ENCODE data around the gene DPP6.
"Not testable (repeated sequence)": the region's sequence is repeated elsewhere in the genome, so short reads cannot be mapped to it uniquely, and the experiment has no call there.

DPP6 gene

DNA sequence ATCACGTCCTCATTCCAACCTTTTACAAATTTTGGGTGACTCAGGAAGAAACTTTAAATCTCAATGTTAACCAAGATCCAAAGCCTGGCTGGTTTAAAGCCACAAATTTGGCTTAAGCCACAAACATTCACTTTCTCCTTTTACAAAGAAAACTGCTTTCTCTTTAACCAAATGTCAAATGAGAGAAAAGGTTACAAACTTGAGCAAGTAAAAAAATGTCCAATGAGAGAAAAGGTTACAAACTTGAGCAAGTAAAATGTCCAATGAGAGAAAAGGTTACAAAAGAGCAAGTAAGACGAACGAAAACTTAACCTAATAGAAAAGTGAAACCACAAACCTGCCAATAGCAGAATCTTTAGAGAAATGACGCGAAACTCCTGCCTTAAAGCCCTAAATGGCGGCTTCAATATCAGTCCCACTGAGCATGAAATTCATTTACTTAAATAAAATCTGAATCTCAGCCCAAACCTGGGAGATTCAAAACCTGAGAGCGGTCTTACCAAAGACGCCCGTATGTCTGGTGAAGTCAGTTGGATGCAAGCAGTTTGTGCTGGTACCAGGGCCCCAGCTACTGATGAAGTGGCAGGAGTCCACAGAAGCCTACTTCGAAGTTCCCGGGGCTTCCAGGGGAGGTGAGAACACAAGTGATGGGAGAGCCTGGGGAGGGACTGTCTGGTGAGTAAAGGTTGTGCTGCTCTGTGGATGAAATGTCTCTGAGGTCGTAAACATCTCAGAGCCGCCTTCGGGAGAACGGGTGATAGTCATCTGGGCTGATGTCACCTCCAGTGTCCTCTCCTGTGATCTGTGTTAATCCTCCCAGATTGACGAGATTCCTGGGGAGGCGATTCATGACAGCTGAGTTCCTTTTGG lies 876.2 kb downstream of the DPP6 start:
- peak; percentile 90 for DNase-seq (ENCODE audit: low spot score)

DNA sequence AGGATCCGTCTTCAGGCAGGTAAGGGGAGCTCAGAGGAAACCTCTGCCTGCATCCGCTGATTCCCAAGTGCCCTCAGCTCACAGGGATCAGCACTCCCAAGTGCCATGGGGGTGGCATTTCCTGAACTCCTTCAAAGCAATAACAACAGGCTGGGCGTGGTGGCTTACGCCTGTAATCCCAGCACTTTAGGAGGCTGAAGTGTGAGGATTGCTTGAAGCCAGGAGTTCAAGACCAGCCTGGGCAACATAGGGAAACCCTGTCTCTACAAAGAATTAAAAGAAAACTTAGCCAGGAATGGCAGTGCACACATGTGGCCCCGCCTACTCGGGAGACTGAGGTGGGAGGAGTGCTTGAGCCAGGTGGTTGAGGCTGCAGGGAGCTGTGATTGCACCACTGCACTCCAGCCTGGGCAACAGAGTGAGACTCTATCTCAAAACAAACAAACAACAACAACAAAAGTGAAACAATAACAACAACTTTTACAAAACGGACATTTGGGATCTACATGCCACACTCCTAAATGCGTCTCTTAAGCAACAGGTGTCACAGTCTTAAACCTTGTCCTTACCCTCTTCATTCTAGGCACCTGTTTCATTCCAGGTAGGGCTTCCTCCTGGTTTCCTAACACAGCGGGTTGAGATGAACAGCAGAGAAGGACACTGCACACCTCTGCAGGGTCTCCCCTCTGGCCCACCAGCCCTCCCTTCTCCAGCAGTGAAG lies 877.0 kb downstream of the DPP6 start:
- DNase-seq (ENCODE audit: low spot score) = no peak

DNA sequence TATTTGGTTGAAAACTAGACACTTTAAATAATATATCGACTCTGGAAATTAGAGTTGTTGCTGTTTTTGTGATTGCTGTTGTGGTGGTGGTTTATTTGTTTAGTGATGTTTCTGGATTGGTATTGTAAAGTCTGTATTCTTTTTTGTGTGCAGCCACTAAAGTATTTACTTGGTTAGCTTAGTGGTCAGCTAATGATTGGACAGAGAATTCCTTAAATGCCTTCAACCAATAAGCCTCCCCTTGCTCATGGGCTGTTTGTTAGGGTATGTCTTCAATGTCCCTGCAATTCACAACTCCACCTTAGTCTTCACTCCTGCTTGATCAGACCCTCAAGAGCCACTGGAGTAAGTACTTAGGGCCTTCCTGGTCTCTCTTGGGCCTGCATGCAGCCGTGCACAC lies 879.7 kb downstream of the DPP6 start:
- DNase-seq (ENCODE audit: low spot score) = no peak

DNA sequence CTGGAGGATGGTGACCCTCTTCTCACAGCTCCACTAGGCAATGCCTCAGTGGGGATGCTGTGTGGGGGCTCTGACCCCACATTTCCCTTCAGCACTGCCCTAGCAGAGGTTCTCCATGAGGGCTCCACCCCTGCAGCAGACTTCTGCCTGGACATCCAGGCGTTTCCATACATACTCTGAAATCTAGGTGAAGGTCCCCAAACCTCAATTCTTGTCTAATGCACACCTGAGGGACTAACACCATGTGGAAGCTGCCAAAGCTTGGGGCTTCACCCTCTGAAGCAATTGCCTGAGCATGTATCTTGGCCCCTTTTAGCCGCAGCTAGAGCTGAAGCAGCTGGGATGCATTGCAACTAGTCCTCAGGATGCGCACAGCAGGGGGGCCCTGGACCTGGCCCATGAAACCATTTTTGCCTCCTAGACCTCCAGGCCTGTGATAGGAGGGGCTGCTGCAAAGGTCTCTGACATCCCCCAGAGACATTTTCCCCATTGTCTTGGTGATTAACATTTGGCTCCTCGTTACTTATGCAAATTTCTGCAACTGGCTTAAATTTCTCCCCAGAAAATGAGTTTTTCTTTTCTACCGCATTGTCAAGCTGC lies 882.3 kb downstream of the DPP6 start:
- DNase-seq (ENCODE audit: low spot score) = not testable (repeated sequence)

DNA sequence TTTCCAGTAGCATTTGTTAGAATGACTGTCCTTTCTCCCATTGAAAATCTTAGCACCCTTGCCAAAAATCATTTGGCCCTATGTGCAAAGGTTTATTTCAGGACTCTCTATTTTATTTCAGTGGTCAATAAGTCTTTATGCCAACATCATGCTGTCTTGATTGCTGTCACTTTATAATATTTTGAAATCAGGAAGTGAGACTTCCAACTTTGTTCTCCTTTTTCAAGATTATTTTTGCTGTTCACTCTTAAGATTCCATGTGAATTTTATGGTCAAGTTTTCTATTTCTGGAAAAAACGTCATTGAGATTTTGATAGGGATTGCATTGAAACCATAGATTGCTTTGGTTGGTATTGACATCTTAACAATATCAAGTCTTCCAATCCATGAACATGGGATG lies 885.6 kb downstream of the DPP6 start:
- no peak for DNase-seq (ENCODE audit: low spot score)

DNA sequence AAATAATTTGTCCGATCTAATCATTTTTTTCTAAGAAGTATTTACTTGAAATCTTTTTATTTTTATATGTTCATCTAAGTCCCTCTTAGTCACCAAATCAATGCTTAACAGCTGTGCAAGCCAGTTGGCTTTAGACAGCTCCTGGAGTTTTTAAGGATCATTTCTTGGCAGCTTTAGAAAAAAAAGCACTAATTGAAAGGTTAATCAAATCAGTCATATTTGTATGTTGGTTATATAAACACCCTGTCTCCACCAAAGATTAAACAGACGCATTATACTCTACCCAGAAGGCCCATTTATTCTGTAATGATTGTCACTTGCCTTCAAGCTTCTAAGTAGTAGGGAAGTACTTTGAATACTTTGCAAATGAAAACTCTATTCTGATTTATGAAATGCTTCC lies 890.5 kb downstream of the DPP6 start:
- DNase-seq (ENCODE audit: low spot score) = no peak
